Stimulated activated CD8-positive, alpha-beta memory T cell treated with anti-CD3 and anti-CD28 coated beads, Interleukin-7, amount 100 ng/mL, for 1 hour (primary cell): ENCODE measurements around the gene TMEM62.

Experiments used
- DNase-seq, 2 donors: peaks; one replicate each; pipeline ENCODE4 v3.0.0-alpha.2; 2020; ENCODE audit warnings: low read depth in 2 of 2

TMEM62 gene

GRCh38 chr15:43232289-43232874 lies 99.0 kb downstream of the TMEM62 start:
- no peak for DNase-seq
